Left ventricle myocardium inferior (tissue), 1 donor: ENCODE measurements around the gene RNPEPL1. TPM values are rescaled to one million over a fixed set of nuclear protein-coding genes. Genes with fewer than 3 reads are reported as not detected.

Source experiments
- DNase-seq: peaks from one replicate; pipeline ENCODE4 v3.0.0-alpha.2; 2020
- H3K27ac ChIP-seq: fragments of 200-600 bp; replicated peaks from 2 replicates; pipeline ENCODE4 v1.8.0; 2021
- H3K27me3 ChIP-seq: fragments of 200-600 bp; 2 replicates; pipeline ENCODE4 v1.8.0; 2021; ENCODE audit warnings: low read depth
- H3K36me3 ChIP-seq: fragments of 200-600 bp; 2 replicates; pipeline ENCODE4 v1.8.0; 2021
- H3K4me1 ChIP-seq: fragments of 200-600 bp; 2 replicates; pipeline ENCODE4 v1.8.0; 2021
- H3K4me3 ChIP-seq: fragments of 200-600 bp; 2 replicates; pipeline ENCODE4 v1.8.0; 2021; ENCODE audit warnings: mild to moderate bottlenecking, moderate library complexity
- H3K9me3 ChIP-seq: fragments of 200-600 bp; replicated peaks from 2 replicates; pipeline ENCODE4 v1.8.0; 2021
- CTCF ChIP-seq: fragments of 200-600 bp; IDR thresholded peaks from 2 replicates; pipeline ENCODE4 v1.8.0; 2021; ENCODE audit warnings: antibody characterized with exemption, mild to moderate bottlenecking, borderline replicate concordance
- intact Hi-C: fragments of 100-400 bp; cut with micrococcal nuclease; formaldehyde crosslinking; loops from one replicate; pipeline ENCODE4 v1.11.0; 2022
- total RNA-seq: library from RNA; stranded (reverse); fragmentation: NEBNext Ultra II Directional; extraction: Animal tissue kit (Norgen Biotek cat#: 25700); gene quantifications from one replicate; pipeline ENCODE4 v1.2.1, GENCODE V29; 2021
- donor health status: DM: no; HTN: yes; CAD: no; lungs with severe emphysema.

The RNPEPL1 gene
- total RNA-seq, 1 donor from 2014 or later = 80.1 TPM

GRCh38 chr2:240618776-240619175 is 50.5 kb downstream of the RNPEPL1 start:
- H3K4me3 ChIP-seq = no peak overlapping the region
- TF ChIP-seq CTCF = no peak
- no peak for DNase-seq
- H3K36me3 ChIP-seq = peaks cover 4% of the 10 kb centered on the region
- no peaks in the 10 kb centered on the region for H3K4me1 ChIP-seq
- intact Hi-C loops = no loop called here
- H3K27ac ChIP-seq = no peak overlapping the region
- no peaks in the 10 kb centered on the region for H3K9me3 ChIP-seq
- no peaks in the 10 kb centered on the region for H3K27me3 ChIP-seq

DNA sequence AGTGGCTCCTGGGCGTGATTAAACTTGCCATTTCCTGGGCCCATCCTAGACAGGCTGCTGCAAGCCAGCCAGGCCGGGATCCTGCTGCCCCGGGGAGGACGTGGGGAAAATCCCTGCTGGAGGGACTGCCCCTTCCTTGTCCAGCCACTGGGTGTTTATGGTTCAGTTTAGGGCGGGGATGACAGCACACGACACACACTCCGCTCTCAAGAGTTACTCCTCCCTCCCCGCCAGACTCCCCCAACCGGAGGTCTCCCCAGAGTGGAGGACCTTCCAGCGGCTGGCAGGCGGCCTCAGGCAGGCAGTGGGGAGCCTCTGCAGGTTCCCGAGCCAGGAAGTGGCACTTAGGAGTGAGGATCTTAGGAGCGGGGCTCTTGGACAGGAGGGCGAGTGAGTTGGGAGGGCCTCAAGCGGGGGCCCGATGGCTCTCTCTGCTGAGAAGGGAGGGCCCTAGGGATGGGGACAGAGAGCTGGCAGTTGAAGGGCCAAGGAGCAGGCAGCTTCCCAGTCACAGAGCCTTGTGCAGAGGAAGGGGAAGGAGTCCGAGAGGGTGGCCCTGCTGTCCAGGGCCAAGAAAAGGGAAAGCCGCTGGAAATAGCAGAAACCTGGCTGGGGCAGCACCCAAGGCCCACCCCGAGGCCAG is 51.3 kb downstream of the RNPEPL1 start:
- no peaks in the 10 kb centered on the region for H3K4me1 ChIP-seq
- DNase-seq = peak; percentile 5
- no peak overlapping the region for H3K4me3 ChIP-seq
- peaks cover 4% of the 10 kb centered on the region for H3K36me3 ChIP-seq
- no peak for TF ChIP-seq CTCF
- intact Hi-C loops = no loop called here
- H3K9me3 ChIP-seq = no peaks in the 10 kb centered on the region
- H3K27me3 ChIP-seq = no peaks in the 10 kb centered on the region
- H3K27ac ChIP-seq = no peak overlapping the region

DNA sequence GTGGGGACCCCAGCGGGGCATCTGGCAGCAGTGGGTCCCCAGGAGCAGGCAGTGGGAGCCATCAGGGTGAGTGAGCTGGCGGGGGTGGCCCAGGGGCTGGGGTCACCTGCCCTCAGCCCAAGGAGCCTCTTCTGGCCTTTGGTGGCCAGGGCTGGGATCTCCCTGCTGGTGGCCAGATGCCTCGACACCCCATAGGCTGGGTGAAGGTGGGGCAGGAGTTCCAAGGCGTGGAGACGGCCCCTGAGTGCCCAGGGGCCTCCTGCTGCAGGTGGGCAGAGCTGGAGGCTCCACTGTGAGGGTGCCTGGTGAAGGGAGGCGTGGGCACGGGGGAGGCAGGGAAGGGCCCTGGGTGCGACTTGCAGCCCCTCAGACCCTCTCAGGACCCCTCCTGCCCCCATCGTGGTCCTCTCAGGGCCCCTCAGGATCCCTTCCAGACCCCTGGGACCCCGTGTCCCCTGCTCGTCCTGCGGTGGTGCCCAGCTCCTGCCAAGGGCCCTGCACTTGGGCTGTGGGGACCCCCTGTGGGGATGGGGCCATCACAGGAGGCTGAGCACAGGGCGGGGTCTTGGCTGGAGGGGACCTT is 52.0 kb downstream of the RNPEPL1 start:
- intact Hi-C loops = no loop called here

DNA sequence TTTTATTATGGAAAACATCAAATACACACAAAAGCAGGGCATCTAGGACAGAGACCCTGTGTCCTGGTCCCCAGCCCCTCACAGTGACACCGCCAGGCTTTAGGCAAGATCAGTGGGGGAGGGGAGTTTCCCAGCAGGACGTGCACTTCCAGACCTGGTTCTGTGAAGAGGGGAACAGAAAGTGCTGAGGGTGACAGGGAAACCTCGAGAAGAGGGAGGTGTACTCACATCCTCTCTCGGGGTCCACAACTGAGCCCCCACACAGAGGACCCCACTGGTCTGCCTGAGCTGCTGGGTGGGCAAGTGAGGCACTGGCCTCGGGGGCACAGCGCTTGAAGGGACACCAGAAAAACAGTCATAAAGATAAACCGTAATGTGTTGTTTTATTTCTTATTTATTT is 52.6 kb downstream of the RNPEPL1 start:
- Histone ChIP-seq H3K4me1 (no peaks in the 10 kb centered on the region), H3K36me3 (peaks cover 4% of the 10 kb centered on the region), H3K27me3 (no peaks in the 10 kb centered on the region), H3K27ac (no peak overlapping the region), H3K9me3 (no peaks in the 10 kb centered on the region), H3K4me3 (no peak overlapping the region)
- DNase-seq = no peak
- intact Hi-C loops = no loop called here
- no peak for TF ChIP-seq CTCF

More for the DNA sequence above, 52.0 kb downstream of the RNPEPL1 start:
- Histone ChIP-seq H3K9me3 (no peaks in the 10 kb centered on the region), H3K4me1 (no peaks in the 10 kb centered on the region), H3K36me3 (peaks cover 4% of the 10 kb centered on the region), H3K4me3 (no peak overlapping the region), H3K27ac (no peak overlapping the region), H3K27me3 (no peaks in the 10 kb centered on the region)
- peak; percentile 12 for DNase-seq
- TF ChIP-seq CTCF = no peak

DNA sequence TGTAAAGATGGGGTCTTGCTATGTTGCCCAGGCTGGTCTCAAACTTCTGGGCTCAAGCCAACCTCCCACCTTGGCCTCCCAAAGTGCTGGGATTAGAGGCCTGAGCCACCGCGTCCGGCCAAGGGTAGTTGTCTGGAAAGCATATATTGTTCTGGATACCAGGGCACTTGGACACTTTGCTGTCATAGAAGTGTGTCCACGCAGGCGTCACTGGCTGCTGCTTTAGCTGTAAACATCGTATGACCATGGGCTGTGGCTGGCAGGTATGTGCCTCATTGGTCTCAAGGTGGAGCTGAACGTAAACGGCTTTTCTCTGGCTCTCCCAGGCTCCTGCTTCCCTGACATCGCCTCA is 53.8 kb downstream of the RNPEPL1 start:
- no peak for TF ChIP-seq CTCF
- H3K9me3 ChIP-seq = no peaks in the 10 kb centered on the region
- H3K4me1 ChIP-seq = no peaks in the 10 kb centered on the region
- intact Hi-C loops = no loop called here
- no peak overlapping the region for H3K4me3 ChIP-seq
- no peaks in the 10 kb centered on the region for H3K27me3 ChIP-seq
- peaks cover 4% of the 10 kb centered on the region for H3K36me3 ChIP-seq
- DNase-seq = peak; percentile 9
- no peak overlapping the region for H3K27ac ChIP-seq
